GM18519 (cell line): ENCODE measurements around the gene PHLDA3.
A peak's percentile ranks its signal among the peaks of the same experiment; 100 is the strongest.
"Not testable (repeated sequence)": the region's sequence is repeated elsewhere in the genome, so short reads cannot be mapped to it uniquely, and the experiment has no call there.

Source experiments
- ATAC-seq: cut with Tn5 transposase; IDR thresholded peaks from one replicate; pipeline ENCODE4 v1.9.1; 2021; ENCODE audit warnings: mild to moderate bottlenecking, moderate library complexity; ENCODE audit not compliant: unreplicated experiment, low FRiP score

PHLDA3 gene

DNA sequence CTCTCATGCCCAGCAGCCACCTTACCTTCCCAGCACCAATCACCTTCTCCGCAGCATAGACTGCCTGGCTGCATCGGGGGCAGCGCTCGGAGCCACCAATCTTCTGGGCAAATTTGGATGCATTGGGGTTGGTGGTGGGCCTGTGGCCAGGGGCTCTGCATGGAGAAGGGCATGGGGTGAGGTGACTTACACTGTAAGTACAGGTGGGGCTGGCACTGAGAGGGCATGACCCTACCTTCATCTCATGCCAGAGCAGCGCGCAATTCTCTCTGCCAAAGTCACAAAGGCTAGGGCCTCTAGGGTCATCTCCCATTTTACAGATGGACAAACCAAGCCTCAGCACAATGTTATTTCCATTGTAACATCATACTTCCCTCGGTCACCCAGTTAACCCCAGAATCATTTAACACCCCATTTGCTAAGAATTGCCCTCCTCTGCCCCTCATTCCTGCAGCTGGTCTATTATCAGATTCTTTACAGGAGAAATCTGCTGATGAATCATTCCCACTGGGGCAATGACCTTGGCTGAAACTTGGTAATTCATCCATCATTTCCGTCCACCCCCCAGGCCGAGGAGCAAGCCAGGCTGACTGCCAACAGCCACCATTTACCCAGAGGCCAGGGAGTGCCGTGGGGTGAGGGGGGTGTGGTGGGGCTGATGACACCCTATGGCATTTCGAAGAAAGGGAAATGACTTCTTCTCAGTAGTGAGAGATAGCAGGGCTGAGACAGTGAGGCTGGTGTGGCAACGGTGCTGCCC lies 20.0 kb upstream of the PHLDA3 start:
- ATAC-seq: no peak

- ATAC-seq: no peak
Observed at GRCh38 chr1:201487742-201488141, 18.8 kb upstream of the PHLDA3 start.

DNA sequence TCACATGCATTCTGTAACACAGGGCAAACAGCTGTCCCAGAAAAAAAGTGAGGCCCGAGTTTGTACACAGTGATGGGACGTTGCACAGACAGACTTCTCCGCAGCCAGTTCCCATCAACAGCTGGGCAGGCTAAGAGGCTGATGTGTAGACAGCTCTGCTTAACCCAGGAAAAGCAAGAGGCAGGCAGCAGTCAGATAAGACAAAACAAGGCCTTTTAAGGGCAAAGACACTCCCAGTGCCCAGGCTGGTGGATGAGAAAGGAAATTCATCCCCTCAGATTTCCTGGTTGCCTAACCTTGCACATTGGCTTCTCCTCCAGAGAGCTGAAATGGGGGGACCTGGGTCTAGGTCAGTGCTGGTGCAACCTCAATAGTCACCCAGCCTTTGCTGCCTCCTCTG lies 17.2 kb upstream of the PHLDA3 start:
- ATAC-seq: no peak

GRCh38 chr1:201485184-201485774 lies 16.3 kb upstream of the PHLDA3 start:
- no peak for ATAC-seq

- no peak for ATAC-seq
Observed at GRCh38 chr1:201483373-201483949, 14.5 kb upstream of the PHLDA3 start.

- no peak for ATAC-seq
Observed at GRCh38 chr1:201482755-201483154, 13.8 kb upstream of the PHLDA3 start.

DNA sequence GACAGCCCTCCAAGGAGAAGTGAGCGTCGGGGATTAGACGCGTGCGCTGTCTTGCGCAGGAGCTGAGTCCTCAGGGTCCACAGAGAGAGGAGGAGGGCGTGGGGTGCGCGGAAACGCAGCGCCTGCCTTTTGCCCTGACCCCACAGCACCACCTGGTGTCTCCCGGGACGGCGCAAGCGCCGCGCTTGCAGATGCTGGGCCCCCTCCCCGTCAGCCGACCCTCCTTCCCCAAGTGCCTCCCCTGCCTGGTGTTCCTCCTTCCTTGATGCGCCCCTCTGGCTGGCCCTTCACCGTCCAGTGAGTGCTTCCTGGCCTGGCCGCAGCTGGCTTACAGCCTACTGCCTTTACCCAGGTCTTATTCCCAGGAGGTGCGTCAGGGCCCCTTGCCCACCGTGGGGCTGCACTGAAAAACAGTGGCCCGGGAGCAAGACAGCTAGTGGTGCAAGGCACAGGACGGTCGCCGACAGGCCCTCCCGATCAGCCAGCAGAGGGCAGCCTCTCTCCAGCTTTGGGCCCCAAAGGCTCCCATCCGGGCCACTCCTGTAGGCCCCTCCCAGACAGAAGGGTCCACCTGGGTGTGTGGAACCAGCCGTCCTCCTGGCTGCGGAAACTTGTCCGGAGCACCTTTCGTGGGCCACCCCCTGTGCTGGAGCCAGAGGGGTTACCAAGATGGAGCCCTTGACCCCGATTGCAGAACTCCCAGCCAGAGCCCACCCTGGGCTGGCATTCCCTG lies 12.9 kb upstream of the PHLDA3 start:
- peak; percentile 58 for ATAC-seq

GRCh38 chr1:201481004-201481380 lies 12.0 kb upstream of the PHLDA3 start:
- ATAC-seq: no peak

DNA sequence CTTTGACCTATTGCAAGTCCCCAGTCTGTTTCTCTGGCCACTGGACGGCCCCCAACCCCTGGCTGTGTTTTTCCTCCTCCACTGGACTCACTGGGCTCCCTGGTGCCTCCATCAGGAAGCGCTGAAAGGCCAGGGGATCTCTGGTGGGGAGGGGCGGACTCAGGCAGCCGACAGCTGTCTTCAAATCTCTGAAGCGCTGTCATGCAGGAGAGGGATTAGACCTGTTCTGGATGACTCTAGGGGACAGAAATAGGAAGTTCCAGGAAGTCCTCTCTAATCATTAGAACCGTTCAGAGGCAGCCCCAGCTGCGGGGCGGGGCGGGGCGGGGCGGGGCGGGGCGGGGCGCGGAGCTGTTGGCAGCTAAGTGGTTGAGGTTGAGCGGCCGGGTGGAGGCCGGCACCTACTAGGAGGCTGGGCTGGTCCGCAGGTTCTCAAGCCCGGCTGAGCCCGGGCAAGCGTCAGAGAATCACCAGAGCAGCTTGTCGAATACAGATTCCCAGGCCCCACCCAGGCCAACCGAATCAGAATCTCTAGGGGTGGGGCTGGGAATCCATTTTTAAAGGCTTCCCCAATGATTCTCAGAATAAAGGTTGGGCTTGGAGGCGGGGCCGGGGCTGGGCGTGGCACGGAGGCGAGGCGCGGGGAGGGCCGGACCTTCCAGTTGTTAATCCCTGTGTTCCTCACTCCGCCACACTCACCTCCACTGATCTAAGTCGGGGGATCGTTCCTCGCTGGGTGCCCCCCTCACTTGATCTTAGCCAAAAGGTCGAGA lies 11.4 kb upstream of the PHLDA3 start:
- no peak for ATAC-seq

DNA sequence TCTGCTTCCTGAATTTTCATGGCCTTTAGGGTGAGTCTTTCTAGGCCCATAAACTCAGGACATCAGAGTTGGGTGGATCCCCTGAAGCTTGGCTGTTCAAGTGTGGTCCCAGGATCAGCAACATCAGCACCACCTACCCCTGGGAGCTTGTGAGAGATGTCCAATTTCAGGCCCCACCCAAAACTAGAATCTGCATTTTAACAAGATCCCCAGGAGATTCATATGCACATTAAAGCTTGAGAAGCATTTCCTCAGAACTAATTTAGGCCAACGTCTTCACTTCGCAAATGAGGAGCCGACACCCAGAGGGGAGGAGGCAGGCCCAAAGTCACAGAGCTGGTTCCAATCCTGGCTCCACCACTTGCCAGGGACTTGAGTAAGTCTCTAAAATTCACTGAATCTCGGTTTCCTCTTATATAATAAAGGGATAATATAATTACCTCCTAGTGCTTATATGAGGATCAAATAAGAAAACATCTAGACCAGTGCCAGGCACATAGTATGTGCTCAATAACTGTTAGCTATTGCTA lies 10.3 kb upstream of the PHLDA3 start:
- ATAC-seq: no peak

DNA sequence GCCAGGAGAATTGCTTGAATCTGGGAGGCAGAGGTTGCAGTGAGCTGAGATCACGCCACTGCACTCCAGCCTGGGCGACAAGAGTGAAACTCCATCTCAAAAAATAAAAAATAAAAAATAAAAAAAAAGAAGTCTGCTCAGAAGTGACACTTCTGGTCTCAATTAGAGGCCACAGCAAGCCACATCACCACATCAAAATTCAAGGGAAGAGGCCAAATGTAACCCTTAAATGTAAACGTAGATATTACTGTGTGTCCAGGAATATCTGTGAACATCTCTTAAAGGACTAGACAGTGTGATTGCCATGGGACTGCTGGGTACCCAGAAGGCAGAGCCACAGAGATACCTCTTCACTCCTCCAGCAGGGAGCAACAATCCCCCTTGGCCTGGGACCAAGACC lies 9.7 kb upstream of the PHLDA3 start:
- not testable (repeated sequence) for ATAC-seq

DNA sequence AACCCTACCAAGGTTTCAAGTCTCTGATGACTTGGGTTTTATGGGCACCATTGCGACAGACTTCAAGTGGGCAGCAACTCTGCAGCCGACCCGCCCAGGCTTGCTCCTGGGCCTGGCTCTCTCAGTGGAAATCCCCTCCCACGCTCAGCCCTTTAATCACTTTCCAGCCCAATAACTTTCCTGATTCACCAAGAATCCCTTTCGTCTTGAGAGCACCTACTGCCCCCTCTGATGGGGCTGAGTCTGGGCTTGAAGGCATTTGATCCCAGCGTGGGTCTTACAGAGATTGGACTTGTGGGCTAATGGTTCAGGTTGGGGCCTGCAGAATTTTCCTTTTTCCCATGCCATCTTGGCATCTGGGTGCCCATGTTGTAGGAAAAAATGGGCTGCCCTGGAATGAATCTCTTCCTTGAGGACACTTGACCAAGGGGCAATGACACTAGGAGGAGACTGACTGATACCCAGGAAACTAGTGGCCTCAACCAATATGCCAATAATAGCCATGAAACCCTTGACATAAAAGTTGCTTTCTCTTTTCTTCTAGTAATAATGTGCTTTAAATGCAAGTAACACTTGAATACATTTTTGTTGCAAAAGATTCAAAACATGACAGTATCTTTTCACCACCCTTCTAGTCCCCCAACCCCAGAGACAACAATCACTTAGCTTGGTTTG lies 7.8 kb upstream of the PHLDA3 start:
- no peak for ATAC-seq

DNA sequence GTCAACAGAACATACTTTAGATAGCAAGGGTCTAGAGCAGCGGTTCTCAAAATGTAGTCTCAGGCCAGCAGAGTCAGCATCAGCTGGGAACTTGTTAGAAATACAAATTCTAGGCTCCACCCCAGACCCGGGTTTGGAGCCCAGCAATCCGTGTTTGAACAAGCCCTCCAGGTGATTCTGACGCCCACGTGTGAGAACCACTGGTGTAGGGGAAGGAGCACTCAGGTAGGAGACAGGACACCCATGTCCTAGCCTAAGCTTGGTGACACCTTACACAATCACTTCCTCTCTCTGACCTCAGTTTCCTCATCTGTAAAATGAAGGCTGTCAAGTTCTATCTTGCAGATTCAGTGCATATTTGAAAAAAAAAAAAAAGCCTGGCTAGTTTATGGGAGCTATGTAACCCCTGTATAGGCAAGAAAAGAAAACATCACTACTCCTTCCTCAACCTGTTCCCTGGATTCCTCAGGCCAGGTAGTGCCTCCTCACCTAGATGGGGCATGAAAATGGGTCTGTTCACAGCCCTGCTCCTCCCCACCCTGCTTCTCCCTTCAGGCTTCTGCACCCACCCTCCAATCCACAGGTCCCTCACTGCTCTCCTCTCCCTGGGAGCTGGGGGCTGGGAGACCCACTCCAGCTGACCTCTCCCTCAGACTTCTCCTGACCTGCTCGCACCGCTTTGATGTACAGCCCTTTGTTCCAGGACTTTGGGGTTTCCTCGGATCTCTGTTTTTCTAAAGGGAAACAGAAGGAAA lies 7.1 kb upstream of the PHLDA3 start:
- ATAC-seq: no peak

GRCh38 chr1:201475130-201475529 lies 6.1 kb upstream of the PHLDA3 start:
- ATAC-seq: no peak

GRCh38 chr1:201473296-201473695 lies 4.3 kb upstream of the PHLDA3 start:
- ATAC-seq: no peak

DNA sequence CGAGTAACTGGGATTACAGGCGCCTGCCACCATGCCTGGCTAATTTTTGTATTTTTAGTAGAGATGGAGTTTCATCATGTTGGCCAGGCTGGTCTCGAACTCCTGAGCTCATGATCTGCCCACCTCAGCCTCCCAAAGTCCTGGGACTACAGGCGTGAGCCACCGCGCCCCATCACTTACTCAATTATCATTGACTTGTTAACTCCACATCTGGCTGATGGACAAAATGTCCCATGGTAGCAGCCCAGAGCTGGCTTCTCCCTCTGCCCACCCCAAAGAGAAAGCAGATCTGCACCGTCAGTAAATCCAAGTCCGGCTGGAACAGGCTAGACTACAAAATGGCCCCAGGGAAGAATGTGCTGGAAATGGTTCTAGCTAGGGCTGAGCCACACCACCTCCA lies 3.3 kb upstream of the PHLDA3 start:
- not testable (repeated sequence) for ATAC-seq

- ATAC-seq: no peak
Observed at GRCh38 chr1:201471772-201472171, 2.8 kb upstream of the PHLDA3 start.

GRCh38 chr1:201470581-201470980 lies 1.6 kb upstream of the PHLDA3 start:
- ATAC-seq: no peak

DNA sequence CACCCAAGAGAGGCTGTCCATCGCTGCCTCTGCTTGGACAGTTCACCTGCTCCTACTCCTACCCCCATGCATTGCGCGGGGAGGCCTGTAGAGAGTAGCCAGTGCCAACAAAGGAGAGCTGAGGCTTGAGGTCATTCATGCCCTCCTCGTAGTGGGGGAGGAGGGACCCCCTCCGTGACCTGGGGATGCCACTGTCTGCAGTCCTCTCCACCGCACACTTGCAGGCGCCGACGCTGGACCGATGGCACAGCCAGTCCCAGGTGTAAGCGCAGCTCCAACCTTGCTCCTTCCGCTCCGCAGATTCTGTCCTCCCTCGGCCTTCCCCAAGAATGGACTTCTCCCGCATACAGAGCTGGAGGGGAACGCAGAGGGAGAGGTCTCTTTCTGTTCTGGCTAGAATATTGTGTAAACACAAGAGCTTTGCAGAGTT lies 672 bp upstream of the PHLDA3 start:
- no peak for ATAC-seq
